ENCODE data around the gene BARX1. TPM values are rescaled to one million over a fixed set of nuclear protein-coding genes. Genes with fewer than 3 reads are reported as not detected.

BARX1 gene
- total RNA-seq, 1 experiment from 2014 or later: not detected

DNA sequence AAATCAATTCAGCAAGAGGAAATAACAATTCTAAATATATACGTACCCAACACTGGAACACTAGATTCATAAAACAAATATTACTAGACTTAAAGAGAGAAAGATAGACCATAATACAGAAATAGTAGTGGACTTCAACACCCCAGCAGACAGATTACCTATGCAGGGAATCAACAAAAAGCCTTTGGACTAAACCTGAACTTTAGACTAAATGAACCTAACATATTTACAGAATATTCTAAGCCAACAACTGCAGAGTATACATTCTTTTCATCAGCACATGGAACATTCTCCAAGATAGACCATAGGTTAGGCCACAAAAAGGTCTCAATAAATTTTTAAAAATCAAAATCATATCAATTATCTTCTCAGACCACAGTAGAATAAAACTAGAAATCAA, 32.9 kb upstream of the BARX1 start:
- Histone ChIP-seq H4K20me1 (ENCODE audit: insufficient read depth, low read depth, low read length) (no peaks in the 10 kb centered on the region), H3K9ac (ENCODE audit: low read length) (no peak overlapping the region), H3K4me2 (ENCODE audit: low read depth, low read length, poor library complexity, severe bottlenecking) (no peak overlapping the region), H3K79me2 (ENCODE audit: low read length) (no peaks in the 10 kb centered on the region), H3K9me3 (ENCODE audit: low read length) (peaks cover 14% of the 10 kb centered on the region), H3K27me3 (ENCODE audit: low read length) (no peaks in the 10 kb centered on the region), H3K36me3 (ENCODE audit: insufficient read depth, low read length) (no peaks in the 10 kb centered on the region), H3K27ac (ENCODE audit: low read length) (no peak overlapping the region), H3K4me3 (ENCODE audit: low read length) (no peak overlapping the region), H3K4me1 (ENCODE audit: low read length) (no peaks in the 10 kb centered on the region), H3K9me2 (replicated peaks; ENCODE audit: insufficient read depth, low read length) (no peaks in the 10 kb centered on the region), H2AFZ (ENCODE audit: low read length) (no peak overlapping the region)
- DNase-seq: no peak

DNA sequence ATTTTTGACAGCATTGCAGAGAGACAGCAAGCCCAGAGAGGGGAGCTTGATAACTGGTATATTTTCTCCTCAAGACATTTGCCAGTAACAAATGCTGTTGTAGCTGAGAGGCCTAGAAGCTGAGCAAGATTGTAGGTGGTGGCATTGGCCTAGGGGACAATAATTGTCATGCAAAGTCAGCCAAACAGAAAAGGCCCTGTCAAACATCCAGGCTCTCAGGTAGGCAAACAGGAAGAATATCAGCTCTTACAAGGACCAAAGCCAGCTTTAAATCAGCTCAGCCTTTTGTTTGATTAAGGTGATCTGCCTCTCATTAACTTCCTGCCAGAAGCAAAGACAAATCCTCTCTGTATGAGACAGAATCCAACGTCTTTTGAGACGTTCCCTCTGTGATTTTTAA, 29.7 kb upstream of the BARX1 start:
- no peak overlapping the region for H3K9ac ChIP-seq (ENCODE audit: low read length)
- no peaks in the 10 kb centered on the region for H4K20me1 ChIP-seq (ENCODE audit: insufficient read depth, low read depth, low read length)
- peaks cover 14% of the 10 kb centered on the region for H3K9me3 ChIP-seq (ENCODE audit: low read length)
- DNase-seq: no peak
- no peaks in the 10 kb centered on the region for H3K79me2 ChIP-seq (ENCODE audit: low read length)
- H3K27me3 ChIP-seq (ENCODE audit: low read length): peaks cover 3% of the 10 kb centered on the region; the same call in 1 of the 2 replicates
- no peaks in the 10 kb centered on the region for H3K9me2 ChIP-seq (replicated peaks; ENCODE audit: insufficient read depth, low read length)
- H3K4me2 ChIP-seq (ENCODE audit: low read depth, low read length, poor library complexity, severe bottlenecking): no peak overlapping the region
- no peaks in the 10 kb centered on the region for H3K36me3 ChIP-seq (ENCODE audit: insufficient read depth, low read length)
- no peaks in the 10 kb centered on the region for H3K4me1 ChIP-seq (ENCODE audit: low read length)
- no peak overlapping the region for H3K4me3 ChIP-seq (ENCODE audit: low read length)
- no peak overlapping the region for H2AFZ ChIP-seq (ENCODE audit: low read length)
- H3K27ac ChIP-seq (ENCODE audit: low read length): no peak overlapping the region

DNA sequence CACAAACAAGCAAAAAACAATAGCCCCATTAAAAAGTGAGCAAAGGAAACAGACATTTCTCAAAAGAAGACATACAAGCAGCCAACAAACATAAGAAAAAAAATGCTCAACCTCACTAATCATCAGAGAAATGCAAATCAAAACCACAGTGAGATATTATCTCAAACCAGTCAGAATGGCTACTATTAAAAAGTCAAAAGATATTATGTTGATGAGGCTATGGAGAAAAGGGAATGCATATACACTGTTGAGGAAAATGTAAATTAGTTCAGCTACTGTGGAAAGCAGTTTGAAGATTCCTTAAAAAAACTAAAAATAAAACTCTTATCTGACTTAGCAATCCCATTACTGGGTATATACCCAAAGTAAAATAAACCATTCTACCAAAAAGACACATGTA, 28.7 kb upstream of the BARX1 start:
- Histone ChIP-seq H3K79me2 (ENCODE audit: low read length) (no peaks in the 10 kb centered on the region), H2AFZ (ENCODE audit: low read length) (no peak overlapping the region), H3K4me1 (ENCODE audit: low read length) (no peaks in the 10 kb centered on the region), H3K27me3 (ENCODE audit: low read length) (peaks cover 3% of the 10 kb centered on the region; the same call in 1 of the 2 replicates), H3K4me3 (ENCODE audit: low read length) (no peak overlapping the region), H3K36me3 (ENCODE audit: insufficient read depth, low read length) (no peaks in the 10 kb centered on the region), H4K20me1 (ENCODE audit: insufficient read depth, low read depth, low read length) (no peaks in the 10 kb centered on the region), H3K27ac (ENCODE audit: low read length) (no peak overlapping the region), H3K4me2 (ENCODE audit: low read depth, low read length, poor library complexity, severe bottlenecking) (no peak overlapping the region), H3K9me3 (ENCODE audit: low read length) (peaks cover 14% of the 10 kb centered on the region; the same call in 1 of the 2 replicates), H3K9ac (ENCODE audit: low read length) (no peak overlapping the region), H3K9me2 (replicated peaks; ENCODE audit: insufficient read depth, low read length) (no peaks in the 10 kb centered on the region)
- no peak for DNase-seq

DNA sequence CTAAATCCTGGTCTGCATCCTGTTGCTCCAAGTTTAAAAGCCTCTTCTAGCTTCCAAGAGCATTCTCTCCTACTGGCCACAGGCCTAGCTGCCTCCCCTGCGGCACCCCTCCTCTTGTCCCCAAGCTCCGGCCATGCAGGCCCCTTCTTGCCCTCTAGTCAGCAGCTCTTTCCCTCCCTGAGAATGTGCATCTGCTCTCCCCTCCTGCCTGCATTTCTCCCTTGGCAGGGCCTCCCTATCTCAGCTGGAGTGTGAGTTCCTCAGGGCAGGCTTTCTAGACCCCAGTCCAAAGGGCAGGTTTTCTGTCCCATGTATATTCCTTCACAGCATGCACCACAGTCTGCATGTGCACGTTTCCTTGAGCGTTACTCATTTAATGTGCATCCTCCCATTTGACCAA, 24.6 kb upstream of the BARX1 start:
- H3K9me3 ChIP-seq (ENCODE audit: low read length): no peaks in the 10 kb centered on the region
- no peak overlapping the region for H3K4me3 ChIP-seq (ENCODE audit: low read length)
- H3K27ac ChIP-seq (ENCODE audit: low read length): no peak overlapping the region
- no peaks in the 10 kb centered on the region for H3K79me2 ChIP-seq (ENCODE audit: low read length)
- H3K4me1 ChIP-seq (ENCODE audit: low read length): no peaks in the 10 kb centered on the region
- H3K9me2 ChIP-seq (replicated peaks; ENCODE audit: insufficient read depth, low read length): no peaks in the 10 kb centered on the region
- H3K36me3 ChIP-seq (ENCODE audit: insufficient read depth, low read length): no peaks in the 10 kb centered on the region
- no peaks in the 10 kb centered on the region for H4K20me1 ChIP-seq (ENCODE audit: insufficient read depth, low read depth, low read length)
- peaks cover 3% of the 10 kb centered on the region; the same call in 1 of the 2 replicates for H3K27me3 ChIP-seq (ENCODE audit: low read length)
- no peak for DNase-seq
- no peak overlapping the region for H3K9ac ChIP-seq (ENCODE audit: low read length)
- H3K4me2 ChIP-seq (ENCODE audit: low read depth, low read length, poor library complexity, severe bottlenecking): no peak overlapping the region
- no peak overlapping the region for H2AFZ ChIP-seq (ENCODE audit: low read length)

DNA sequence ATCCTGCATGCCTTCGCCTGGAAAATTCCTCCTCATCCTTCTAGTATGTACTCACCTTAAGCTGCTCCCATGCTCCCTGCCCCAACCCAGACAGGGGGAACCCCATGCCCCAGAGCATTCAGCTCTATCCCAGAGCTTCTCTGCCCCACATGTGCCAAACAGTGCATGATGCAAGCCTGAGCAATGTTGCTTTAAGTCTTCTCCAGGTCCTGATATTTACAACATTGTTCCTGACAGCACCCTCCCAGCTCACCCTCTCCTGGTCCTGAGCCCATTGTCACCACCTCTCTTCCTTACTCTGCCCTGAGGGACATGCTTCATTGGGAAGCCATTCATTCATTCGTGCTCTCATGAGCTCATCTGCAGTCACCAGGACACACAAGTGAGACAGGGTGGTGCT, 23.4 kb upstream of the BARX1 start:
- Histone ChIP-seq H3K36me3 (ENCODE audit: insufficient read depth, low read length) (no peaks in the 10 kb centered on the region), H2AFZ (ENCODE audit: low read length) (no peak overlapping the region), H3K9ac (ENCODE audit: low read length) (no peak overlapping the region), H3K4me3 (ENCODE audit: low read length) (no peak overlapping the region), H3K9me2 (replicated peaks; ENCODE audit: insufficient read depth, low read length) (no peaks in the 10 kb centered on the region), H3K79me2 (ENCODE audit: low read length) (no peaks in the 10 kb centered on the region), H3K27me3 (ENCODE audit: low read length) (peaks cover 3% of the 10 kb centered on the region; the same call in 1 of the 2 replicates), H3K4me2 (ENCODE audit: low read depth, low read length, poor library complexity, severe bottlenecking) (no peak overlapping the region), H3K9me3 (ENCODE audit: low read length) (no peaks in the 10 kb centered on the region), H3K4me1 (ENCODE audit: low read length) (no peaks in the 10 kb centered on the region), H4K20me1 (ENCODE audit: insufficient read depth, low read depth, low read length) (no peaks in the 10 kb centered on the region), H3K27ac (ENCODE audit: low read length) (no peak overlapping the region)
- no peak for DNase-seq

DNA sequence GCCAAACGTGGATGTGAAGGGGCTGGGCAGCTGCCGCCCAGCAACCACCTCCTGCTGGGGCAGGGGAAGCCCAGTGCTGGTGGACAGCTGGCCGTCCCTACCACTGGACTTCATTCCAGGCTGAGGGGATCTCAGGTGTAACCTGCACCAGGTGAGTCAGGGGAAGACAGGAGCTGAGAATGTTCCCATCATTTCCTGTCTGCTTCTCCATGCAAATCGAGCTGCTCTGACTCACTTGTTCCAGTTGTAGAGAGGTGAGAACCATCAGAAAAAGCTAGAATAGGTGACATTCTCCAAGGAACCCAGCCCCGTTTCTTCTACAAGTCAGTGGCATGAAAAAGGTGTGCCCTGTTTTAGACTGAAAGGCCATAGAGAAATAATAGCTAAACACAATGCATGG, 21.8 kb upstream of the BARX1 start:
- Histone ChIP-seq H3K27ac (ENCODE audit: low read length) (no peak overlapping the region), H3K9ac (ENCODE audit: low read length) (no peak overlapping the region), H3K27me3 (ENCODE audit: low read length) (no peaks in the 10 kb centered on the region), H3K36me3 (ENCODE audit: insufficient read depth, low read length) (no peaks in the 10 kb centered on the region), H2AFZ (ENCODE audit: low read length) (no peak overlapping the region), H3K79me2 (ENCODE audit: low read length) (no peaks in the 10 kb centered on the region), H3K4me2 (ENCODE audit: low read depth, low read length, poor library complexity, severe bottlenecking) (no peak overlapping the region), H3K4me3 (ENCODE audit: low read length) (no peak overlapping the region), H3K4me1 (ENCODE audit: low read length) (no peaks in the 10 kb centered on the region), H4K20me1 (ENCODE audit: insufficient read depth, low read depth, low read length) (no peaks in the 10 kb centered on the region), H3K9me2 (replicated peaks; ENCODE audit: insufficient read depth, low read length) (no peaks in the 10 kb centered on the region), H3K9me3 (ENCODE audit: low read length) (no peaks in the 10 kb centered on the region)
- DNase-seq: no peak

DNA sequence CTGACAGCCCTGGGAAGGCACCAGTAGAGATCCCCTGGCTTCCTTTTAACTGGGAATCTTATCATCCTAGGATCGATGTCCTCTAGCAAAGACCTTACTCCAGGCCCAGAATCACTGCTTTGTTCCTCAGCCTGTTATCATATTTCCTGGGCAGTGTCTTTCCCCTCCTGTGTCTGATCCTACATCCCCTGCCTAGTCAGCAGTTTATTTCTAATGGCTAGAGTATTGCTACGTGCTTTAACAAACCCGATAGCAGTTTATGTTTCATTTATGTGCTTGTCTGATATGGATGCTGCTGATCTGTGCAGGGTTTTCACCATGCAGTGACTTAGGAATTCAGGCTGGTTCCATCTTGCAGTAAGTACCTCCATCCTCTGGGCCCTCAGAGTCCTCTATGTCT, 20.9 kb upstream of the BARX1 start:
- Histone ChIP-seq H3K4me3 (ENCODE audit: low read length) (no peak overlapping the region), H3K79me2 (ENCODE audit: low read length) (no peaks in the 10 kb centered on the region), H2AFZ (ENCODE audit: low read length) (no peak overlapping the region), H3K9me2 (replicated peaks; ENCODE audit: insufficient read depth, low read length) (no peaks in the 10 kb centered on the region), H3K9ac (ENCODE audit: low read length) (no peak overlapping the region), H4K20me1 (ENCODE audit: insufficient read depth, low read depth, low read length) (no peaks in the 10 kb centered on the region), H3K27ac (ENCODE audit: low read length) (no peak overlapping the region), H3K4me1 (ENCODE audit: low read length) (no peaks in the 10 kb centered on the region), H3K27me3 (ENCODE audit: low read length) (no peaks in the 10 kb centered on the region), H3K4me2 (ENCODE audit: low read depth, low read length, poor library complexity, severe bottlenecking) (no peak overlapping the region), H3K9me3 (ENCODE audit: low read length) (no peaks in the 10 kb centered on the region), H3K36me3 (ENCODE audit: insufficient read depth, low read length) (no peaks in the 10 kb centered on the region)
- no peak for DNase-seq

DNA sequence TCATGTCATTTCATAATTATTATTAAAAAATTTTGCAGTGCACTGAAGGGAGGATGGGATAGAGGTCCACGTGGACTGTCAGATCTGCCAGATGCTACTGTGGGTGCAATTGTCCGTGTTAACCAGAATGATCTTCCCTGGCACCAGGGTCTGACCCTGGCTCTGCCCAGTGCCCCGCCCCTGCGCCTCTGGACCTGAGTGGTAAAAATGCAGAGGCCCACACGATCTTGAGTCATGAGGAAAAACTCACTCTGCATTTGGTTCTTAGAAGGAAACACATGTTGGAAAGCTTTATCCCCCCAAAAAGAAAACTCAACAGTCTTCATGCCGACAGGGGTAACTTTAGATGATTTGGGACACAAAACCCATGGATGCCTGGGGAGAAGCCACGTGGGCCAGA, 20.1 kb upstream of the BARX1 start:
- no peak for DNase-seq
- Histone ChIP-seq H2AFZ (ENCODE audit: low read length) (no peak overlapping the region), H3K27ac (ENCODE audit: low read length) (no peak overlapping the region)

DNA sequence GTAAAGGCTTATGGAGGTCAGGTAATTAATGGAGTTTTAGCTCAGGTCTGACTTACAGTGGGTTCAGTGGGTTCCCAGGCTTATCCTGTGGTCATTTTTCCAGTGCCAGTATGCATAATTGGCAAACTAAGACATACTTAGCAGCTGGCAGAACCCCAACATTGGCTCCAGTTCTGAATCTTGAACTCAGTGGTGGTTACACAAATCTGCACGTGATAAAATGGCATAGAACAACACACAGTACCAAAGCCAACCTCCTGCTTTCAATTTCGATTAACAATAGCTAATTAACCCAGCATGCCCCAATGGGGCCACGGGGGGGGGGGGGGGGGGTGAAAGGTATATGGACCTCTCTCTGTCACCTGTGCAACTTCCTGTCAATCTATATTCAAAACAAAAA, 19.0 kb upstream of the BARX1 start:
- Histone ChIP-seq H3K79me2 (ENCODE audit: low read length) (no peaks in the 10 kb centered on the region), H3K4me2 (ENCODE audit: low read depth, low read length, poor library complexity, severe bottlenecking) (no peak overlapping the region), H2AFZ (ENCODE audit: low read length) (no peak overlapping the region), H3K27me3 (ENCODE audit: low read length) (no peaks in the 10 kb centered on the region), H3K27ac (ENCODE audit: low read length) (no peak overlapping the region), H4K20me1 (ENCODE audit: insufficient read depth, low read depth, low read length) (no peaks in the 10 kb centered on the region), H3K9me2 (replicated peaks; ENCODE audit: insufficient read depth, low read length) (no peaks in the 10 kb centered on the region), H3K36me3 (ENCODE audit: insufficient read depth, low read length) (no peaks in the 10 kb centered on the region), H3K9ac (ENCODE audit: low read length) (no peak overlapping the region), H3K4me3 (ENCODE audit: low read length) (no peak overlapping the region), H3K4me1 (ENCODE audit: low read length) (no peaks in the 10 kb centered on the region), H3K9me3 (ENCODE audit: low read length) (no peaks in the 10 kb centered on the region)
- no peak for DNase-seq

More for the DNA sequence above, 20.1 kb upstream of the BARX1 start:
- Histone ChIP-seq H3K4me3 (ENCODE audit: low read length) (no peak overlapping the region), H3K4me1 (ENCODE audit: low read length) (no peaks in the 10 kb centered on the region), H4K20me1 (ENCODE audit: insufficient read depth, low read depth, low read length) (no peaks in the 10 kb centered on the region), H3K9me3 (ENCODE audit: low read length) (no peaks in the 10 kb centered on the region), H3K79me2 (ENCODE audit: low read length) (no peaks in the 10 kb centered on the region), H3K27me3 (ENCODE audit: low read length) (no peaks in the 10 kb centered on the region), H3K9ac (ENCODE audit: low read length) (no peak overlapping the region), H3K4me2 (ENCODE audit: low read depth, low read length, poor library complexity, severe bottlenecking) (no peak overlapping the region), H3K9me2 (replicated peaks; ENCODE audit: insufficient read depth, low read length) (no peaks in the 10 kb centered on the region), H3K36me3 (ENCODE audit: insufficient read depth, low read length) (no peaks in the 10 kb centered on the region)

Measured in Karpas-422 (cell line).